ENCODE data around the gene POMP.
A peak's percentile ranks its signal among the peaks of the same experiment; 100 is the strongest.

POMP gene

GRCh38 chr13:28710161-28710560 is 51.2 kb downstream of the POMP start:
- Histone ChIP-seq H3K27ac (ENCODE audit: low read depth, low read length) (no peak overlapping the region), H3K4me1 (ENCODE audit: control insufficient read depth, insufficient read depth, low read length) (no peaks in the 10 kb centered on the region), H3K36me3 (ENCODE audit: control insufficient read depth, insufficient read depth, low read length) (no peaks in the 10 kb centered on the region), H3K4me3 (ENCODE audit: low read length) (no peak overlapping the region), H3K27me3 (ENCODE audit: control insufficient read depth, insufficient read depth, low read length) (no peaks in the 10 kb centered on the region), H3K9ac (ENCODE audit: low read length) (no peak overlapping the region)

DNA sequence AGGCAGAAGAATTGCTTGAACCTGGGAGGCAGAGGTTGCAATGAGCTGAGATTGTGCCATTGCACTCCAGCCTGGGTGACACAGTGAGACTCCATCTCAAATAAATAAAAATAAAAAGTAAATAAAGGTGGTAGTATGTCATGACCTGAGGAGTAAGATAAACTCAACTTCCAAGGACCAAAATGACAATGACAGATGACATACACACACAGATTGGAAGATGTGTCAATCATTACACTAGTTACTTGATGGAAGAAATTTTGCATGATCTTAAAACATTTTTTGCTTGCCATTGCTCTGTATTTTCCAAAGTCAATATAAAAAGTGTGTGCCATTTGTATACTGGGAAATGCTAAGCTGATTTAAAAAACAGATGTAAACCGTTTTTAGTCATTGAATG is 55.7 kb downstream of the POMP start:
- Histone ChIP-seq H3K4me1 (ENCODE audit: control insufficient read depth, insufficient read depth, low read length) (peaks cover 7% of the 10 kb centered on the region), H3K36me3 (ENCODE audit: control insufficient read depth, insufficient read depth, low read length) (no peaks in the 10 kb centered on the region), H3K4me3 (ENCODE audit: low read length) (no peak overlapping the region), H3K27ac (ENCODE audit: low read depth, low read length) (no peak overlapping the region), H3K9ac (ENCODE audit: low read length) (no peak overlapping the region), H3K27me3 (ENCODE audit: control insufficient read depth, insufficient read depth, low read length) (no peaks in the 10 kb centered on the region)

- no peaks in the 10 kb centered on the region for H3K27me3 ChIP-seq (ENCODE audit: control insufficient read depth, insufficient read depth, low read length)
- peaks cover 7% of the 10 kb centered on the region for H3K4me1 ChIP-seq (ENCODE audit: control insufficient read depth, insufficient read depth, low read length)
- H3K9ac ChIP-seq (ENCODE audit: low read length) = no peak overlapping the region
- H3K36me3 ChIP-seq (ENCODE audit: control insufficient read depth, insufficient read depth, low read length) = no peaks in the 10 kb centered on the region
- peak overlapping the region; percentile 15 for H3K4me3 ChIP-seq (ENCODE audit: low read length)
- H3K27ac ChIP-seq (ENCODE audit: low read depth, low read length) = no peak overlapping the region
Observed at GRCh38 chr13:28716511-28716910, 57.6 kb downstream of the POMP start.

DNA sequence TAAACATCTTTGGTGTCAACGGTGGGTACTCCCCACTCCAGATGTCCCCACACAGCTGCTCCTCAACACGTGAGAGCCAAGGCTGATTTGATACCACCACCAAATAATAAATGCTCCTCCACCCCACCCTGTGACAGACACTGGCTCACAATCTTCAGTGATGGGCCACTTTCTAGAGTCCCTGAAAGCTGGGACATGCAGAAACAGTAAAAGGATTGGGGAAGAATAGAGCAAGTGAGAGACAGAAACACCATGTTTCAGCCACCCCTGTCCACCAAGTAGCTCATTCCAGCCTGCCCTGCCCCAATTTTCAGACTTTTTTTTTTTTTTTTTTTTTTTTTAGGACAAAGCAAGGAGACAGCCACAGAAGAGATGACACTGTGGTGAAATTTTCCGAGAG is 58.2 kb downstream of the POMP start:
- Histone ChIP-seq H3K4me1 (ENCODE audit: control insufficient read depth, insufficient read depth, low read length) (peaks cover 7% of the 10 kb centered on the region), H3K36me3 (ENCODE audit: control insufficient read depth, insufficient read depth, low read length) (no peaks in the 10 kb centered on the region), H3K27me3 (ENCODE audit: control insufficient read depth, insufficient read depth, low read length) (no peaks in the 10 kb centered on the region), H3K27ac (ENCODE audit: low read depth, low read length) (no peak overlapping the region), H3K9ac (ENCODE audit: low read length) (no peak overlapping the region), H3K4me3 (ENCODE audit: low read length) (no peak overlapping the region)

DNA sequence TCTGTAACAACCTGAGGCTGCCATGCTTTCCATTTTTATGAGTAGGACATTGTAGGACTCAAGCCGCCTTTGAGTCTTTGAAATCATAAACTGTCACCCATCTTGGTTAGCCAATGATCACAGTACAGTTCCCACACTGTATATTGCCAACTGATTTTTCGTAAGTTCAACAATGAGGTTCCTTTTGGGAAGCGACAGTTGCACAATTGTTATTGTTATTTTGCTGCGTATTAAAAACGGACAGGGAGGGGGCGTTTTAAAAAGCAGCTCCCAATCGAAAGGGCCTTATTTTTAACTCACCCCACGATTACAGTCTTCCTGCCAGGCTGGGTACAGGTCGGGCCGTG is 59.2 kb downstream of the POMP start:
- Histone ChIP-seq H3K4me1 (ENCODE audit: control insufficient read depth, insufficient read depth, low read length) (peaks cover 7% of the 10 kb centered on the region), H3K9ac (ENCODE audit: low read length) (peak overlapping the region; percentile 95), H3K36me3 (ENCODE audit: control insufficient read depth, insufficient read depth, low read length) (no peaks in the 10 kb centered on the region), H3K27ac (ENCODE audit: low read depth, low read length) (peak overlapping the region; percentile 93), H3K4me3 (ENCODE audit: low read length) (peak overlapping the region; percentile 89), H3K27me3 (ENCODE audit: control insufficient read depth, insufficient read depth, low read length) (no peaks in the 10 kb centered on the region)

DNA sequence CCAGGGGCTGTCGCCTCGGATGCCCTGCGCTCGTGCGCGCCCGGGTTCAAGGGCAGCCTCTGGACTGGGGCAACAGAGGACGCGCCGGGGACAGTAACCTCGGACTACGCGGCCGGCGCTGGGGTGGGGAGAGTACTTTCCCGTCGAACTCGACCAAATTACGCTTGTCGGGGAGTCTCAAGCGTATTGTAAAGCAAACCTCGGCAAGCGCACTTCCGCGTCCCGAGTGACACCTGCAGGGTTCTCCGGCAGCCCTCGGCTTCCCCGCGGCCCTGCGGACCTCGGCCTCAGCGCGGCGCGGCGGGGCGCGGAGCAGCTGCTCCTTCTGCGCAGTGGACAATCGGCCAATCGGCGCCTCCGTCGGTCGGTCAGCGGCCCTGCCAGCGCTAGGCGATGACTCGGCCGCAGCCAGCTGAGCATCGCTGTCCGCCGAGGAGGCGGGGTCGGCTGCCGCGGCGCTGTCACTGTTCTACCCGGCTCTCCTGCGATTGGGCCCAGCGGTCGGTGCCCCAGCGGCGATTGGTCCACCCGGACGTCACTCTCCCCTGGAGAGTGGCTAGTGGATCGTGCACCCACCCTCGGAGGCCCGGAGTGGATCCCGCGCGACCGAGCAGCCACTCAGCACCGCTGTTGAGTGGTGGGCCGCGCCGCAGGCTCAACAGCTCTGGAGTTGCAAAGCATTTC is 59.8 kb downstream of the POMP start, which contains the start of gene SLC46A3:
Gene SLC46A3, minus strand, starts transcription at position 428 of the 684 bp plus-strand sequence. CDS start 972 bp downstream, outside the sequence.
- Histone ChIP-seq H3K27me3 (ENCODE audit: control insufficient read depth, insufficient read depth, low read length) (no peaks in the 10 kb centered on the region), H3K9ac (ENCODE audit: low read length) (peak within 1 kb of the TSS; percentile 95), H3K36me3 (ENCODE audit: control insufficient read depth, insufficient read depth, low read length) (no peaks in the 10 kb centered on the region), H3K4me1 (ENCODE audit: control insufficient read depth, insufficient read depth, low read length) (peaks cover 7% of the 10 kb centered on the region), H3K4me3 (ENCODE audit: low read length) (peak within 1 kb of the TSS; percentile 89), H3K27ac (ENCODE audit: low read depth, low read length) (peak within 1 kb of the TSS; percentile 93)

DNA sequence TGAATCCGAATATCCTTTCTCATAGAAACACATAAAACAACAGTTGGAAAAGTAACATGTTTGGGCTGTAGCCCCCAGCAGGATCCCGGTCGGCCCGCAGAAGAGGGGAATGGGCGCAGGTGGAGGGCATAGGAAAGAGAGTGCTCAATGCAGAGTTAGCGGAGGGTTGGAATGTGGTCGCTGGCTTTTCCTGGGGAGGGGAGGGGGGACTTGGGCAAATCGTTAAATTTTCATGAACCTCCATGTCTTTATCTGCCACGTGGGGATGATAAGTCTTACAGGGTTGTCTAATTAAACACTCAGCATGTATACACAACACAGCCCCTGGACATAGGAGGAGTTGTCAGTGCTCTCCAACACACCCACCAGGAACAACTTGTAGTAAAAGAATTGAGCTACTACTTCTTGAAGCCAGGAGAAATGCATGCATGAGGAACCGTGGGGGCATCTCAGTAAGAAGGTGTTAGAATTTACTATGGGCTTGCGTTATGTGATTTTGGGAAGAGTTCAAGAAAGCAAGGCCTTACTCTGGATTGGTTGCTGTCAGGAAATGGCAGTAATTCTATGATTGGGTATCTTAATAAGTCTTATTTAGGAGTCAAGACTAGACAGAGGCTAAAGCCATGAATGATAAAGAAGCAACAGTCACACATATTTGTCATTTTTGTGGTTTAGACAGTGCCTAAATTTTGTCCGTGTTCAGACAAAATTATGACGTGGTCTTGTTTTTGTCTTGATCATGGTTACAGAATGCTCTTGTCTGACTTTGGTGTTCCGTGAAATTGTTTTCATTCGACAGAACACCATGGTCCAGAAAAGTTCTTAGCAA is 60.5 kb downstream of the POMP start:
- no peaks in the 10 kb centered on the region for H3K36me3 ChIP-seq (ENCODE audit: control insufficient read depth, insufficient read depth, low read length)
- H3K4me1 ChIP-seq (ENCODE audit: control insufficient read depth, insufficient read depth, low read length) = peaks cover 7% of the 10 kb centered on the region
- H3K4me3 ChIP-seq (ENCODE audit: low read length) = peak overlapping the region; percentile 89
- no peak overlapping the region for H3K9ac ChIP-seq (ENCODE audit: low read length)
- no peaks in the 10 kb centered on the region for H3K27me3 ChIP-seq (ENCODE audit: control insufficient read depth, insufficient read depth, low read length)
- H3K27ac ChIP-seq (ENCODE audit: low read depth, low read length) = peak overlapping the region; percentile 93

GRCh38 chr13:28723806-28724205 is 64.9 kb downstream of the POMP start:
- Histone ChIP-seq H3K4me1 (ENCODE audit: control insufficient read depth, insufficient read depth, low read length) (no peaks in the 10 kb centered on the region), H3K27ac (ENCODE audit: low read depth, low read length) (no peak overlapping the region), H3K9ac (ENCODE audit: low read length) (no peak overlapping the region), H3K36me3 (ENCODE audit: control insufficient read depth, insufficient read depth, low read length) (no peaks in the 10 kb centered on the region), H3K27me3 (ENCODE audit: control insufficient read depth, insufficient read depth, low read length) (no peaks in the 10 kb centered on the region), H3K4me3 (ENCODE audit: low read length) (no peak overlapping the region)

GRCh38 chr13:28725046-28725610 is 66.2 kb downstream of the POMP start:
- Histone ChIP-seq H3K27ac (ENCODE audit: low read depth, low read length) (no peak overlapping the region), H3K4me1 (ENCODE audit: control insufficient read depth, insufficient read depth, low read length) (no peaks in the 10 kb centered on the region)

More at GRCh38 chr13:28725046-28725610, 66.2 kb downstream of the POMP start:
- H3K36me3 ChIP-seq (ENCODE audit: control insufficient read depth, insufficient read depth, low read length) = no peaks in the 10 kb centered on the region
- no peak overlapping the region for H3K9ac ChIP-seq (ENCODE audit: low read length)
- no peaks in the 10 kb centered on the region for H3K27me3 ChIP-seq (ENCODE audit: control insufficient read depth, insufficient read depth, low read length)
- H3K4me3 ChIP-seq (ENCODE audit: low read length) = no peak overlapping the region

All from rectal smooth muscle tissue (tissue), 1 donor.